BLaER1 (cell line): ENCODE measurements around the gene NTN3.

ENCODE experiments used
- H3K27ac ChIP-seq: shearing (Covaris generic); formaldehyde crosslinking; 2 replicates; pipeline ENCODE4 v1.8.1; 2022
- H3K27me3 ChIP-seq: shearing (Covaris generic); formaldehyde crosslinking; 2 replicates; pipeline ENCODE4 v1.8.1; 2022
- H3K36me3 ChIP-seq: shearing (Covaris generic); formaldehyde crosslinking; 2 replicates; pipeline ENCODE4 v1.8.1; 2022
- H3K4me1 ChIP-seq: shearing (Covaris generic); formaldehyde crosslinking; 2 replicates; pipeline ENCODE4 v1.8.1; 2022
- H3K4me2 ChIP-seq: shearing (Covaris generic); formaldehyde crosslinking; 2 replicates; pipeline ENCODE4 v1.8.1; 2022
- H3K4me3 ChIP-seq: shearing (Covaris generic); formaldehyde crosslinking; 2 replicates; pipeline ENCODE4 v1.8.1; 2022
- H3K9ac ChIP-seq: shearing (Covaris generic); formaldehyde crosslinking; 2 replicates; pipeline ENCODE4 v1.8.1; 2022
- H3K9me3 ChIP-seq: shearing (Covaris generic); formaldehyde crosslinking; 2 replicates; pipeline ENCODE4 v1.8.1; 2022
- H4K20me1 ChIP-seq: shearing (Covaris generic); formaldehyde crosslinking; 2 replicates; pipeline ENCODE4 v1.8.1; 2022
- Cebpa-rat ChIP-seq: shearing (Covaris generic); IDR thresholded peaks from 2 replicates; pipeline ENCODE4 v1.8.1; 2022

NTN3 gene

GRCh38 chr16:2482708-2483534 is 11.8 kb downstream of the NTN3 start:
- Histone ChIP-seq H3K4me2 (peak overlapping the region; percentile 83), H3K27me3 (no peaks in the 10 kb centered on the region), H4K20me1 (peaks cover 100% of the 10 kb centered on the region), H3K36me3 (peaks cover 53% of the 10 kb centered on the region), H3K4me1 (peaks cover 84% of the 10 kb centered on the region), H3K9ac (peak overlapping the region; percentile 66), H3K27ac (peak overlapping the region; percentile 67), H3K4me3 (no peak overlapping the region; the same call in 1 of the 2 replicates), H3K9me3 (no peaks in the 10 kb centered on the region)
- no peak for TF ChIP-seq Cebpa-rat

- no peak for TF ChIP-seq Cebpa-rat
- H3K4me1 ChIP-seq = peaks cover 85% of the 10 kb centered on the region
- H3K4me3 ChIP-seq = no peak overlapping the region; the same call in 1 of the 2 replicates
- H4K20me1 ChIP-seq = peaks cover 100% of the 10 kb centered on the region
- H3K27me3 ChIP-seq = no peaks in the 10 kb centered on the region
- peak overlapping the region; percentile 66 for H3K9ac ChIP-seq
- no peaks in the 10 kb centered on the region for H3K9me3 ChIP-seq
- H3K36me3 ChIP-seq = peaks cover 40% of the 10 kb centered on the region
- peak overlapping the region; percentile 83 for H3K4me2 ChIP-seq
- H3K27ac ChIP-seq = peak overlapping the region; percentile 67
Measured at GRCh38 chr16:2483939-2484897, 13.1 kb downstream of the NTN3 start.

DNA sequence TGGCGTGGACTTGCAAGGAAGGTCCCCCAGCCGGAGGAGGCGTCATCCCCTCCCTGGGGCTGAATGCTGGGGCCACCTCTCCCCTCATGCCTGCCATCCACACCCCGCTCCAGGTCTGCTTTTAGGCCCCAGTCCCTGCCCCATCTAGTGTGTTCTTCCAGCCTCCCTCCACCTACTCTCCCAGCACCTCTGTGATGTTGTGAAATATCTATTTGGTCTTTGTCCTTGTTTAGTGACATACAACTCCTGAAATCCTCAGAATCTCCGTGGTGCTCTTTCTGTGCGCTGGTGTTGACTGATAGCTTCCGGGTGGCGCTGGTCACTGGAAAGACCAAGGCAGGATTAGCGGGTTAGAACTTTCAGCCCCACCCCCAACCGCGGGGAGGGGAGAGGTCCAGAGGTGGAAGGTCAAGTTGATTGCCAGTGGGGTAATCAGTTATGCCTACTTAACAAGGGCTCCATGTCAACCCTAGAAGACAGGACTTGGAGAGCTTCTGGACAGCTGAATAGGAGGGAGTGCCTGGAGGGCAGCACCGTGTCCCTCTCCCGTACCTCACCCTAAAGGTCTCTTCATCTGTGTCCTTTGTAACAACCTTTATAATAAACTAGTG is 13.9 kb downstream of the NTN3 start:
- no peaks in the 10 kb centered on the region for H3K9me3 ChIP-seq
- no peak; the same call in 1 of the 2 replicates for TF ChIP-seq Cebpa-rat
- H3K27me3 ChIP-seq = no peaks in the 10 kb centered on the region
- no peak overlapping the region for H3K4me3 ChIP-seq
- H3K36me3 ChIP-seq = peaks cover 40% of the 10 kb centered on the region
- peak overlapping the region; percentile 56 for H3K9ac ChIP-seq
- peak overlapping the region; percentile 83 for H3K4me2 ChIP-seq
- peak overlapping the region; percentile 67 for H3K27ac ChIP-seq
- H4K20me1 ChIP-seq = peaks cover 100% of the 10 kb centered on the region
- peaks cover 85% of the 10 kb centered on the region for H3K4me1 ChIP-seq

DNA sequence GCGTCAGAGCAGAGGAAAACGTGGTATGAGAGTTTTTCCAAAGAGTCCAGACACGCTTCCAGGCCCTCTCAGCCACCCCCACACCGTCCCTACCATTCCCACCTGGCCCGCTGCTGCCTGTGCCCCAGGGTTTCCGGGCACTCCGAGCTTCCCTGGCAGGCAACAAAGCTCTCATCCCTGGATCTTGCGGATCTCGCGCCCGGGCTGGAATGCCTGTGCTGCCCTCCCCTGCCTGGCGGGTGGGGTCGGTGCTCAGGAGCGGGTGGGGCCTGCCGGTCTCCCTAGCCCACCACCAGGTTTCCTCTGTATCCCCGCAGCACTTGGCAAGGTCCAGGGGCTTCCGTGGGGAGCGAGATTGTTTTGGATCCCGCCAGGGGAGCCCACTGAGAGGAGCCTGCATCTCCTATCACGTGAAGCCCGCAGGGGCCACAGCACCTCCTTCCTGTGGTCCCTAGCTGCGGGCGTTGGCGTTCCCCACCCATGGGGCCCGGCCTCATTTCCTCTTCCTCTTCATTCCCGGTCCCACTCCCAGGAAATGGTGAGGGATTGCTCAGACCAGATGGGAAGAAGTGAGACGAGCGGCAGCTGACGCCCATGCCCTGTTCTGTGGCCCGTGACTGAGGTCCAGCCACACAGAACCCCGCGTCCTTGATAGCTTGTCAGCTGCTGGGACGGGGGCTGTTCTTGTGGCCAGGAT is 14.9 kb downstream of the NTN3 start:
- peak overlapping the region; percentile 67 for H3K27ac ChIP-seq
- H3K36me3 ChIP-seq = peaks cover 40% of the 10 kb centered on the region
- H3K9ac ChIP-seq = peak overlapping the region; percentile 56
- no peak overlapping the region for H3K4me3 ChIP-seq
- peaks cover 76% of the 10 kb centered on the region for H3K4me1 ChIP-seq
- peaks cover 100% of the 10 kb centered on the region for H4K20me1 ChIP-seq
- no peak for TF ChIP-seq Cebpa-rat
- no peaks in the 10 kb centered on the region for H3K9me3 ChIP-seq
- H3K27me3 ChIP-seq = no peaks in the 10 kb centered on the region
- H3K4me2 ChIP-seq = peak overlapping the region; percentile 83

- no peak for TF ChIP-seq Cebpa-rat
- peaks cover 100% of the 10 kb centered on the region for H4K20me1 ChIP-seq
Measured at GRCh38 chr16:2486645-2487516, 15.8 kb downstream of the NTN3 start.

GRCh38 chr16:2487517-2487842 is 16.4 kb downstream of the NTN3 start:
- H3K4me2 ChIP-seq = peak overlapping the region; percentile 83
- H3K36me3 ChIP-seq = peaks cover 44% of the 10 kb centered on the region
- no peak overlapping the region for H3K4me3 ChIP-seq
- no peak for TF ChIP-seq Cebpa-rat
- peaks cover 60% of the 10 kb centered on the region for H3K4me1 ChIP-seq
- no peaks in the 10 kb centered on the region for H3K27me3 ChIP-seq
- H3K9me3 ChIP-seq = no peaks in the 10 kb centered on the region
- H3K27ac ChIP-seq = peak overlapping the region; percentile 50
- H4K20me1 ChIP-seq = peaks cover 100% of the 10 kb centered on the region
- peak overlapping the region; percentile 56 for H3K9ac ChIP-seq

More at GRCh38 chr16:2486645-2487516, 15.8 kb downstream of the NTN3 start:
- Histone ChIP-seq H3K9me3 (no peaks in the 10 kb centered on the region), H3K4me1 (peaks cover 66% of the 10 kb centered on the region), H3K27me3 (no peaks in the 10 kb centered on the region), H3K27ac (peak overlapping the region; percentile 67), H3K9ac (peak overlapping the region; percentile 56), H3K4me2 (peak overlapping the region; percentile 83), H3K36me3 (peaks cover 38% of the 10 kb centered on the region), H3K4me3 (no peak overlapping the region)

DNA sequence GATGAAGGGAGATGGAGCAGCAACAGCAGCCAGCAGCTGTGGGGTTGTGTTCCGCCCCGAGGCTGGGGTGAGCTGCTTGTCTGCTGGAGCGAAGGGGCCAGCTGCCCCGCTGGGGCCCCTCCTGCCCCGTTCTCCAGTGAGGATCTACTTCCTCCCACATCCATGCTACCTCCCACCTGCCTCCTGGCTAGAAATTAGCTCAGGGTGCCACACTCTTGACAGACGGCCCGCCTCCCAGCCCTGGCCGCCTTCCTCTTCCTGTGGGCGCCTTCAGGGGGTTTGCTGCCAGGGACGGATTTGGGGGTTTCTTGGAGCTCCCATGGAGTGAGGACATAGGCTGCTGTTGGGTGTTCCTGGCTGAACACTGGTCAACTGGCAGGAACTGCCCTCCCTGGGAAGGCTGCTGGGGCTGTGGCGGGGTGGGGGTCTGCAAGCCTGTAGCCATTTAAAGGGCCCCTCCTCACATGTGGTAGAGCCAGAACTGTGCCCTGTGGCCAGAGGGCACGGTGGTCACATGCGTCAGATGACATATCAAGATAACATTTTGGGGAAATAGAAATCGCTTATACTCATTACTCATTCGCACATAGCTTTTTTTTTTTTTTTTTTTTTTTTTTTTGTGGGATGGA is 16.9 kb downstream of the NTN3 start:
- Histone ChIP-seq H3K4me1 (peaks cover 55% of the 10 kb centered on the region), H4K20me1 (peaks cover 100% of the 10 kb centered on the region), H3K9me3 (no peaks in the 10 kb centered on the region), H3K36me3 (peaks cover 50% of the 10 kb centered on the region), H3K27me3 (no peaks in the 10 kb centered on the region), H3K27ac (peak overlapping the region; percentile 50), H3K9ac (peak overlapping the region; percentile 56), H3K4me3 (no peak overlapping the region), H3K4me2 (peak overlapping the region; percentile 83)
- no peak for TF ChIP-seq Cebpa-rat

DNA sequence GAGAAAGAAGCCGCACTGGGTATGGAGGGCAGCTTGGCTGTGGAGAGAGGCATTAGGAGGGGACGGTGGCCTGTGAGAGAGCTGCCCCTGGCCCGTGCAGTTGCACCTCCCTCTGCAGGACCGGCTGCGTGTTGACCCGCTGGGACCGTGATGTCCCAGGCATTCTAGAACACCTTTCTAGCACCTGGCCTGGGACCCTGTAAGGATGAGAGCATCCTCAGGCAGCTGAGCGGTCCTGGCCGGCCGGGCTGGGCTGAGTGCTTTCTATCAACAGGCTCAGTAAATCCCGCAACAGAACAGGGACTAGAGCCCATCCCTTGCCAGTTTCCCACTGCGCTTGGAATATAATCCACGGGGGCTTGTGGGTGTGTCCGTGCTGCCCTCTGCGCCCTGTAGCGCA is 18.5 kb downstream of the NTN3 start:
- Histone ChIP-seq H3K4me2 (no peak overlapping the region), H4K20me1 (peaks cover 100% of the 10 kb centered on the region), H3K36me3 (peaks cover 56% of the 10 kb centered on the region), H3K27me3 (no peaks in the 10 kb centered on the region), H3K27ac (no peak overlapping the region), H3K4me1 (peaks cover 39% of the 10 kb centered on the region), H3K9ac (no peak overlapping the region), H3K4me3 (no peak overlapping the region), H3K9me3 (no peaks in the 10 kb centered on the region)
- TF ChIP-seq Cebpa-rat = no peak
